HFF-Myc (cell line): ENCODE results near the gene HEMGN.

Experiments
- DNase-seq: peaks from one replicate; pipeline ENCODE4 v3.0.0-alpha.2; 2011; ENCODE audit warnings: low read depth; ENCODE audit errors: extremely low read depth
- H3K4me3 ChIP-seq: replicated peaks from 2 replicates; pipeline ENCODE4 v1.5.1; 2011; ENCODE audit warnings: low read depth, mild to moderate bottlenecking, control low read depth, low read length
- TF ChIP-seq, protein P1 (sequence below): IDR thresholded peaks from 2 replicates; pipeline ENCODE4 v1.5.1; 2012; ENCODE audit warnings: mild to moderate bottlenecking, low read depth, low read length, control low read depth; ENCODE audit errors: missing control alignments

Gene HEMGN

DNA sequence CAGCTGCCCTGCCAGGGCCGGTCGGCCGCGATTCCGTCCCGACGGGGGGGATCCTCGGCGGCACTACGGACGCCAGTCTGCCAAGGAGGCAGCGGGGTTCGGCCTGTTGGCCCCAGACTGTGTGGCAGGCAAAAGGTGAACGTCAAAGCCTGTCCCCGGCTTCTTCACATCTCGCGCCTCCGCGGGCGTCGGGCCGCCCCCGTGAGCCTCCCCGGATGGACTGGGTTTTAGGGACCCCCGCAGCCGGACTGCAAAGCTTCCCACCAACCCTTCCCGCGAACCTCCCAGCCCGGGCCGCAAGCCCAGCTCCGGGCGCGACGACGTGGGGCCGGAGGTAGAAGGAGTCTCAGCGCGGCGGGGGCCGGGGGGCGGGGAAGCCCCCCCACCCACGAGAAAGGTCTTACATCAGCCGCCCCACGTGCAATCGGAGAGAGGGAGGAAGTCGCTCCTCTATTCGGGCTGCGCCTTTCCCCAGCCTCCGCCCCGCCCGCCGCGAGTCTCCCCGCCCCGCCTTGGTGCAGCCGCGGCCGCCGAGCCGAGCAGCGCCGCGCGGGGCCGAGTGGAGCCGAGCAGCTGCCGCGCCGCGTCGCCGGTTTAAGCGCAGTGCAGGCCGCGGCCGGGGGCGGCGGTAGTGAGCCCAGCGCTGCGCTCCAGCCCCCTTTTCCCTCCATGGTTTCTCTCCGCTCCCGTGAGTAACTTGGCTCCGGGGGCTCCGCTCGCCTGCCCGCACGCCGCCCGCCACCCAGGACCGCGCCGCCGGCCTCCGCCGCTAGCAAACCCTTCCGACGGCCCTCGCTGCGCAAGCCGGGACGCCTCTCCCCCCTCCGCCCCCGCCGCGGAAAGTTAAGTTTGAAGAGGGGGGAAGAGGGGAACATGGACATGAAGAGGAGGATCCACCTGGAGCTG is 45.0 kb upstream of the HEMGN start, which contains the start of gene ANP32B:
TSS of gene ANP32B (plus strand) at position 659 of the 906 bp plus-strand sequence. CDS start at position 874, 215 bp downstream.
- no peak for DNase-seq
- TF ChIP-seq, protein P1, sequence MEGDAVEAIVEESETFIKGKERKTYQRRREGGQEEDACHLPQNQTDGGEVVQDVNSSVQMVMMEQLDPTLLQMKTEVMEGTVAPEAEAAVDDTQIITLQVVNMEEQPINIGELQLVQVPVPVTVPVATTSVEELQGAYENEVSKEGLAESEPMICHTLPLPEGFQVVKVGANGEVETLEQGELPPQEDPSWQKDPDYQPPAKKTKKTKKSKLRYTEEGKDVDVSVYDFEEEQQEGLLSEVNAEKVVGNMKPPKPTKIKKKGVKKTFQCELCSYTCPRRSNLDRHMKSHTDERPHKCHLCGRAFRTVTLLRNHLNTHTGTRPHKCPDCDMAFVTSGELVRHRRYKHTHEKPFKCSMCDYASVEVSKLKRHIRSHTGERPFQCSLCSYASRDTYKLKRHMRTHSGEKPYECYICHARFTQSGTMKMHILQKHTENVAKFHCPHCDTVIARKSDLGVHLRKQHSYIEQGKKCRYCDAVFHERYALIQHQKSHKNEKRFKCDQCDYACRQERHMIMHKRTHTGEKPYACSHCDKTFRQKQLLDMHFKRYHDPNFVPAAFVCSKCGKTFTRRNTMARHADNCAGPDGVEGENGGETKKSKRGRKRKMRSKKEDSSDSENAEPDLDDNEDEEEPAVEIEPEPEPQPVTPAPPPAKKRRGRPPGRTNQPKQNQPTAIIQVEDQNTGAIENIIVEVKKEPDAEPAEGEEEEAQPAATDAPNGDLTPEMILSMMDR, result peak; percentile 46
- H3K4me3 ChIP-seq, result peak within 1 kb of the TSS; percentile 81

DNA sequence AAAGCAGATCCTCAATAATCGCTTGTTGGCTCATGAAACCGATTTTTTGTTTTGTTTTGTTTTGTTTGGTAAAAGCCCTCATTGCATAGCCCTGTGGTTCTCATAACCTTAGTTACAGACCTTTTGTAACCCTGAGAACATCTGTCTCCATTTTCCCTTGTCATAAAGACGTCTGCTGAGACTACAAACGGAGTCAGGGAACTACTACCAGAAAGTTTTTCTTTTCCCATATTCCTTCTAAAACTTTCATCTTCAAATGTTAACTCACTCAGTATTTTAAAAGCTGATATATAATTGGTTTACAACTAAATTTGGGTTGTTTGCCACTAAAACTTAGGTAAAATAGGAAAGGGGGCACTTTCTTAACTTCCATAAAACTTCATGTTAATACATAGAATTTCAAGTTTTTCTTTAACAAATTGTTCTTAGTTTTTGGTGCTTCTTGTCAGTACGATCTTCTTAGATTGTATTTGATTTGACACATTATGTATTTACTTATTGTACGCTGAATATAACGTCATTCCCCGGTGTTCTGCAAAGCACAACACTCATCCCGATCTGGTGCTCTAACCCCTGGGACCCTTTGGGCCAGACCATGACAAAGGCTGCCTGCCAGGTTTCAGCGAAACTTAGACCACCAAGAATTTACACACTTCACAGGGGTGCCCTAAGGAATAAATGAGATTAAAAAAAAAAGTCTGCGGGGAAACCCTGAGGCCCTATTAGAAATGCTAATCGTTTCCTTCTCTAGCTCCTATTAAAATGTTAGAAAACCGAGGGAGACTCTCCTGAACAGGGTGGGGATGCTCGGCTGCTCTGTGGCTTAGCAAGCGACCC is 44.1 kb upstream of the HEMGN start:
- H3K4me3 ChIP-seq, result peak overlapping the region; percentile 65
- no peak for DNase-seq
- TF ChIP-seq, protein P1, result no peak

DNA sequence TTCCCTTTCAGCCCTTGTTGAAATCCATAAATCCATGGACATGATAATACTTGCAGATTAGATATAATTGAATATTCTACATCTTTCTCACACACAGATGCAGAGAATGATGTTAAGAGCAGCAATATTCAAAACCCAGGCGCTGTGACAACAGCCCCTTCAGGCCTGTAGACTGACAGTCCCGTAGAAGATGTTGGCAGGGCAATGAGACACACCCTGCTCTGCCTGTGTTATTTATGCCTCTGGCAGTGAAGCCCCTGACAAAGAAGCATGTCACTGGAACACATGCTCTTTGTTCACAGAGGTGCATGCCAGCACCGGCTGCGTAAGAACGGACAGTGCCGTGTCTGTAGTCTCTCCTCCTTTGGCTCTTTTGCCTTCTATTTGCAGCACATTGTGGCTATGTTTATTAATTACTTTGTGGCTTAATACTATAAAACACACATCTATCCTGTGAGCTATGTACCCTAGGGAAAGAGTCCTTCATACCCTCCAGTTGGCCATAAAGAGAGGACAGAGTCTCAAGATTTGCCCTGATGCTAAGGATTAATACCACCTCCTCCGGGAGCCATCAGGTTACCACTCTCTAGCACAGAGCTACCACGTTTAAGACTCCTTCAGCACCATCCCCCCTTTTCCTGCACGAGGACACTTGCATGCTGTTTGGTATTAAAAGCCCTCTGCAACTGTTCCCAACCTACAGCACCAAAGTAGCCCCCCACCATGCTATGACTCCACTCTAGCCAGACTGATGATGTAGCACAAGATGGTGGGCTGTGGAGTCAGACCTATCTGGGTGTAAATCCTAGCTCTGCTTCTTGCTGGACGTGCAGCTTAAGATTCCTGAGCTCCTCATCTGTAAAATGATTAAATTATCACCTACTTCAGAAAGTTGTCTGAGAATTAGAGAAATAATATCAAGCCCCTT is 43.2 kb upstream of the HEMGN start:
- DNase-seq, result no peak
- no peak overlapping the region for H3K4me3 ChIP-seq
- TF ChIP-seq, protein P1, result no peak

DNA sequence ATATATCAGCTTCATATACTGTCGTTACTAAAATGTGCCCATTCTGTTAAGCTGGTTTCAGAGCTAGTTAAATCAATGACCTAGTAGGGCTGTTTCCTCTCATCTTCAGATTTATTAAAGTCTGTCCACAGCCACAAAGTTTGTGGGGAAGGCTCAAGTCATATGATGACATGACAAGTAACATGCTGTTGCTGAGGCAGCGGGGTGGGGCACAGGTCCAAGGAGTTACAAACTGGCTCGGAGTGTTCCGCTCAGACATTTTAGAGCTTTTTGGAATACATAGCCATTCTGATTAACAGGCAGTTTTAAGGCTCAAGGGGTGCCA is 42.5 kb upstream of the HEMGN start:
- no peak for DNase-seq
- TF ChIP-seq, protein P1, result no peak
- no peak overlapping the region for H3K4me3 ChIP-seq

DNA sequence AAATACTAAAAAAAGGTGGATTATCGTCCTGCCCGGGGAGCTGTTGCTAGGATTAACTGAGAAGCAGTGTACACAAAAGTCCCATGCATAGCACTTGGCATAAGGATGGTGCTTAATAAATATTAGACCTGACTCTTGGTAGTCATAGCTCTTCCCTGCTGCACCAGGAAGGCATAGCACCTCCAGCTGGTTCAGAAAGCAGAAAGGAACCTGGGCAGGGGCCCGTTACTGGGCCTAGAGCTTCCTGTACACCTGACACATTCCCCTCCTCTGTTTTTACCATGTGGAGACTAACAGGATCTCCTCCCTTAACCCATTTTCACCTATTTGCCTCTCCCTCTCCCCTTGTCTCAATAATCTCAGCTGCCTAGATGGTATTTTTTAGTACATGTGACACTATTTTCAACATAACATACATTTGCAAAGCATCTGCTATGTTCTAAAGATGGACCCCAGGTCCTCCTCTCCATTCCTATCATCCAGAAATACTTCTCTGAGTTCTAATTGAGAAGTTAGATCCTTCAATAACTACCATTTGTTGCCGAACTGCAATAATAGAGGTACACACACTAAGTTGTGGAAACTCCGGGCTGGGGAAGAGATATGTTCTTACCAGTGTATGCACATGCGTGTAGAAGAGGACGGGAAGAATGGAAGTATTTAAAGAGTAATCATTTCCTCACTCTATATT is 42.0 kb upstream of the HEMGN start:
- DNase-seq, result no peak
- no peak overlapping the region for H3K4me3 ChIP-seq
- TF ChIP-seq, protein P1, result no peak
